H1 (cell line): ENCODE measurements around the gene CCDC71. TPM values are rescaled to one million over a fixed set of nuclear protein-coding genes. Genes with fewer than 3 reads are reported as not detected.
A peak's percentile ranks its signal among the peaks of the same experiment; 100 is the strongest.

ENCODE experiments used
- CTCF ChIA-PET: fragments of 300-600 bp; sonication (Branson Sonifier 250); formaldehyde crosslinking; loops from one replicate; lab custom pipeline; 2021; ENCODE audit not compliant: partially characterized antibody; lab: Charles Lee
- POLR2A ChIA-PET: fragments of 300-600 bp; sonication (Branson Sonifier 250); formaldehyde crosslinking; loops from one replicate; lab custom pipeline; 2021; ENCODE audit warnings: inconsistent platforms; ENCODE audit not compliant: partially characterized antibody; lab: Charles Lee
- DNase-seq, 2 experiments: peaks; one replicate each; pipeline versions ENCODE4 v3.0.0 to v3.0.0-alpha.2; 2010 to 2022; ENCODE audit warnings: low spot score in 2 of 2, low read depth in 1 of 2, mixed read lengths in 1 of 2
- FAIRE-seq: peaks from 2 replicates; lab custom pipeline; 2011; peaks lifted over from hg19 to GRCh38; lab: Jason Lieb, UNC
- H2AFZ ChIP-seq: 2 replicates; pipeline ENCODE4 v1.8.1; 2012; ENCODE audit warnings: low read length, inconsistent platforms
- H2AK5ac ChIP-seq: 2 replicates; pipeline ENCODE4 v1.6.1; 2013; ENCODE audit warnings: low read depth, low read length
- H2BK120ac ChIP-seq: replicated peaks from 2 replicates; pipeline ENCODE3; 2013; ENCODE audit warnings: low read depth, low read length, inconsistent platforms
- H2BK12ac ChIP-seq: 2 replicates; pipeline ENCODE4 v1.6.1; 2013; ENCODE audit warnings: low read depth, low read length
- H2BK15ac ChIP-seq: 2 replicates; pipeline ENCODE4 v1.6.1; 2013; ENCODE audit warnings: low read length
- H2BK20ac ChIP-seq: 2 replicates; pipeline ENCODE4 v1.6.1; 2013; ENCODE audit warnings: low read length
- H2BK5ac ChIP-seq: 2 replicates; pipeline ENCODE4 v1.6.1; 2013; ENCODE audit warnings: low read depth, low read length
- H3K14ac ChIP-seq: 2 replicates; pipeline ENCODE4 v1.6.1; 2013; ENCODE audit warnings: inconsistent platforms; ENCODE audit not compliant: insufficient read length
- H3K18ac ChIP-seq: 2 replicates; pipeline ENCODE4 v1.6.1; 2013; ENCODE audit warnings: low read length; ENCODE audit errors: extremely low read depth
- H3K23ac ChIP-seq: 2 replicates; pipeline ENCODE4 v1.6.1; 2013; ENCODE audit warnings: inconsistent platforms; ENCODE audit not compliant: insufficient read length
- H3K23me2 ChIP-seq: 2 replicates; pipeline ENCODE4 v1.6.1; 2013; ENCODE audit warnings: low read depth, low read length
- H3K27ac ChIP-seq: 2 replicates; pipeline ENCODE4 v1.6.1; 2011; ENCODE audit warnings: low read depth, low read length, inconsistent platforms
- H3K27me3 ChIP-seq, 4 experiments: replicated peaks in 1 of 4; 1 replicate in 1 of 4; 2 replicates in 3 of 4; pipeline versions ENCODE4 v1.6.1 to v1.8.1; 2011 to 2013; ENCODE audit warnings: low read length in 3 of 4, mild to moderate bottlenecking in 3 of 4, inconsistent platforms in 2 of 4, mixed read lengths in 2 of 4, moderate library complexity in 1 of 4; ENCODE audit not compliant: control insufficient read depth in 3 of 4, insufficient read depth in 3 of 4; ENCODE audit errors: extremely low read depth in 1 of 4
- H3K36me3 ChIP-seq, 4 experiments: 2 replicates each; pipeline versions ENCODE4 v1.6.1 to v1.8.1; 2011 to 2013; ENCODE audit warnings: mild to moderate bottlenecking in 4 of 4, low read length in 3 of 4, moderate library complexity in 2 of 4, control low read depth in 1 of 4, inconsistent platforms in 1 of 4; ENCODE audit not compliant: insufficient read depth in 4 of 4, control insufficient read depth in 2 of 4
- H3K4ac ChIP-seq: replicated peaks from 2 replicates; pipeline ENCODE3; 2013; ENCODE audit warnings: low read length, low read depth, mixed read lengths, inconsistent platforms; ENCODE audit not compliant: insufficient read length
- H3K4me1 ChIP-seq, 4 experiments: replicated peaks in 1 of 4; 1 replicate in 1 of 4; 2 replicates in 3 of 4; pipeline versions ENCODE4 v1.6.1 to v1.8.1; 2011 to 2013; ENCODE audit warnings: low read length in 3 of 4, inconsistent platforms in 2 of 4, mixed read lengths in 1 of 4; ENCODE audit not compliant: insufficient read depth in 4 of 4, control insufficient read depth in 3 of 4
- H3K4me2 ChIP-seq, 2 experiments: 2 replicates each; pipeline versions ENCODE4 v1.6.1 to v1.8.1; 2011 to 2013; ENCODE audit warnings: low read depth in 2 of 2, low read length in 2 of 2, control low read depth in 1 of 2, inconsistent platforms in 1 of 2, mild to moderate bottlenecking in 1 of 2; ENCODE audit not compliant: insufficient read depth in 1 of 2
- H3K4me3 ChIP-seq, 4 experiments: fragments of 200-600, 300-600 bp in 1 of 4; sonication (generic), shearing (Covaris generic), sonication (Bioruptor Twin) in 1 of 4; 2 replicates each; pipeline versions ENCODE4 v1.5.1 to v1.8.1; 2011 to 2016; ENCODE audit warnings: low read length in 4 of 4, low read depth in 3 of 4, control low read depth in 2 of 4, inconsistent platforms in 2 of 4, mild to moderate bottlenecking in 2 of 4, mixed read lengths in 1 of 4, moderate library complexity in 1 of 4; ENCODE audit not compliant: insufficient read depth in 2 of 4; ENCODE audit errors: extremely low read depth in 1 of 4
- H3K56ac ChIP-seq: replicated peaks from 2 replicates; pipeline ENCODE3; 2013; ENCODE audit warnings: low read depth, mild to moderate bottlenecking, mixed read lengths, low read length, inconsistent platforms; ENCODE audit not compliant: insufficient read length
- H3K79me1 ChIP-seq: 2 replicates; pipeline ENCODE4 v1.6.1; 2013; ENCODE audit warnings: low read depth, low read length, control low read depth
- H3K79me2 ChIP-seq, 2 experiments: 2 replicates each; pipeline versions ENCODE4 v1.6.1 to v1.8.1; 2012 to 2013; ENCODE audit warnings: low read length in 2 of 2, mild to moderate bottlenecking in 2 of 2, inconsistent platforms in 1 of 2; ENCODE audit not compliant: insufficient read depth in 2 of 2, control insufficient read depth in 1 of 2
- H3K9ac ChIP-seq, 4 experiments: replicated peaks in 1 of 4; 1 replicate in 1 of 4; 2 replicates in 3 of 4; pipeline versions ENCODE4 v1.6.1 to v1.8.1; 2011 to 2013; ENCODE audit warnings: low read depth in 3 of 4, low read length in 3 of 4, control low read depth in 2 of 4, mild to moderate bottlenecking in 2 of 4, moderate library complexity in 2 of 4, inconsistent platforms in 1 of 4; ENCODE audit errors: extremely low read depth in 1 of 4
- H3K9me3 ChIP-seq, 2 experiments: 2 replicates each; pipeline versions ENCODE4 v1.6.1 to v1.8.1; 2012 to 2013; ENCODE audit warnings: mild to moderate bottlenecking in 2 of 2, moderate library complexity in 2 of 2, control low read depth in 1 of 2, inconsistent platforms in 1 of 2, low read depth in 1 of 2, low read length in 1 of 2, mixed read lengths in 1 of 2; ENCODE audit not compliant: insufficient read depth in 2 of 2
- H4K20me1 ChIP-seq, 2 experiments: replicated peaks in 1 of 2; 2 replicates each; pipeline versions ENCODE3 to v1.8.1; 2011 to 2013; ENCODE audit warnings: inconsistent platforms in 2 of 2, low read length in 2 of 2, mild to moderate bottlenecking in 1 of 2; ENCODE audit not compliant: insufficient read depth in 2 of 2, control insufficient read depth in 1 of 2
- H4K5ac ChIP-seq: 2 replicates; pipeline ENCODE4 v1.6.1; 2013; ENCODE audit warnings: low read length, low read depth, mixed read lengths, inconsistent platforms; ENCODE audit not compliant: insufficient read length
- H4K8ac ChIP-seq: 2 replicates; pipeline ENCODE4 v1.8.0; 2013; ENCODE audit warnings: mild to moderate bottlenecking, moderate library complexity, low read length, inconsistent platforms; ENCODE audit not compliant: insufficient read depth; ENCODE audit errors: extremely low read depth
- H4K91ac ChIP-seq: replicated peaks from 2 replicates; pipeline ENCODE3; 2013; ENCODE audit warnings: low read length, mixed read lengths, inconsistent platforms; ENCODE audit not compliant: insufficient read length
- SIN3A ChIP-seq, 2 experiments: IDR thresholded peaks in 1 of 2; conservative IDR thresholded peaks in 1 of 2; 2 replicates each; pipeline ENCODE4 v1.6.1; 2011 to 2012; ENCODE audit warnings: low read length in 2 of 2, improper control_type of control experiment in 1 of 2, low read depth in 1 of 2, mild to moderate bottlenecking in 1 of 2
- TAF1 ChIP-seq: IDR thresholded peaks from 2 replicates; pipeline ENCODE4 v1.6.1; 2011; ENCODE audit warnings: mild to moderate bottlenecking, low read depth, low read length
- ZNF274 ChIP-seq: IDR thresholded peaks from 2 replicates; pipeline ENCODE4 v1.7.0; 2012; ENCODE audit warnings: low read length, borderline replicate concordance; ENCODE audit errors: extremely low read depth
- WGBS, 2 experiments: shearing (Covaris generic) in 1 of 2; methylation state at CpG; one replicate each; pipeline versions ENCODE4 v1.1.6 to v1.1.7; 2013 to 2015; ENCODE audit warnings: low lambda C conversion rate in 2 of 2, mixed read lengths in 2 of 2, inconsistent platforms in 1 of 2, low coverage in 1 of 2, missing lambda C conversion rate in 1 of 2; ENCODE audit not compliant: insufficient replicate concordance in 2 of 2, insufficient coverage in 1 of 2, insufficient read length in 1 of 2; ENCODE audit errors: extremely low coverage in 1 of 2, missing lambda C conversion rate in 1 of 2; 5-methylcytosine and 5-hydroxymethylcytosine counted together
- polyA plus RNA-seq, 7 experiments: library from polyadenylated mRNA; depleted of rRNA in 3 of 7; stranded (reverse) in 5 of 7; unstranded in 2 of 7; fragments of >200 nt in 5 of 7; fragments of 200-250 nt in 2 of 7; gene quantifications; 1 replicate in 5 of 7; 2 replicates in 1 of 7; 4 replicates in 1 of 7; pipeline versions ENCODE4 v1.2.1 to v1.2.3, GENCODE V29; 2011 to 2013; ENCODE audit warnings: missing spikeins in 2 of 7, mixed read lengths in 2 of 7
- total RNA-seq: library from RNA; stranded (reverse); fragmentation: NEBNext Ultra II Directional; extraction: Animal tissue kit (Norgen Biotek cat#: 25700); gene quantifications from 2 replicates; pipeline ENCODE4 v1.2.1, GENCODE V29; 2021

The CCDC71 gene
- total and polyA plus RNA-seq, 2 of the 8 experiments (the other 6 are each of a cell fraction or from before 2014, with no cell fraction given): 26.7 to 57.4 TPM

- Histone ChIP-seq H4K91ac (peak overlapping the region; percentile 87), H3K79me1 (0 out of 2 replicates have a peak, but pooled peaks cover 4% of the 10 kb centered on the region), H3K9ac (peak overlapping the region in 3 of 4 experiments; percentile 24 to 48 (median 36); a peak in 5 of 7 replicates), H3K27me3 (no peaks in the 10 kb centered on the region), H2BK5ac (peak overlapping the region; percentile 89), H4K20me1 (peaks cover 0 to 4% of the 10 kb centered on the region in 2 experiments), H3K36me3 (0 out of 8 replicates have a peak, but pooled peaks cover 0 to 2% (median 0%) of the 10 kb centered on the region in 4 experiments), H3K27ac (peak overlapping the region; percentile 10; the same call in 1 of the 2 replicates), H3K4me1 (peaks cover 0 to 8% (median 7%) of the 10 kb centered on the region in 4 experiments; a peak in 6 of 7 replicates), H3K23ac (no peak overlapping the region), H2BK15ac (no peak overlapping the region), H3K9me3 (no peaks in the 10 kb centered on the region), H4K5ac (no peak overlapping the region), H4K8ac (no peak overlapping the region), H3K4ac (peak overlapping the region; percentile 60), H3K23me2 (peaks cover 12% of the 10 kb centered on the region), H3K14ac (no peak overlapping the region), H2BK20ac (no peak overlapping the region), H3K4me2 (peak overlapping the region; percentile 76 to 90), H2AK5ac (peak overlapping the region; percentile 75; the same call in 1 of the 2 replicates), H2BK12ac (peak overlapping the region; percentile 71; the same call in 1 of the 2 replicates), H3K79me2 (no peaks in the 10 kb centered on the region), H3K18ac (no peak overlapping the region), H3K56ac (no peak overlapping the region), H2AFZ (no peak overlapping the region), H3K4me3 (peak overlapping the region; percentile 62 to 92 (median 81)), H2BK120ac (no peak overlapping the region)
- WGBS, 2 experiments: 66% methylated on average over 9 of the region's 9 CpGs; no CpG with 5 or more reads in 1 of the 2 experiments
- CTCF ChIA-PET: interaction anchor here (0.7 to 5.5 kb wide), 13 partner anchors 10 to 283 kb away, joined by 3 to 43 read pairs (median 3); partner anchors contain the start of genes KLHDC8B and USP19
- POLR2A ChIA-PET: interaction anchor here (0.6 to 2.4 kb wide), 16 partner anchors 11 to 280 kb away, joined by 3 to 19 read pairs (median 4); partner anchors contain the start of genes NDUFAF3, QARS1, RHOA and USP19
- DNase-seq (no peak), FAIRE-seq (no peak)
- no peak for TF ChIP-seq SIN3A (conservative IDR thresholded peaks at IDR 0.05 in 1 of 2, IDR thresholded peaks at IDR 0.05 in 1 of 2; ENCODE audit: low read depth in 1 of 2, low read length in 2 of 2)
- no peak for TF ChIP-seq ZNF274
- no peak for TF ChIP-seq TAF1
Observed at GRCh38 chr3:49132073-49132436, 34.1 kb downstream of the CCDC71 start.
